HG02571 (cell line): ENCODE data around the gene FHOD3.

ENCODE experiments used
- ATAC-seq: cut with Tn5 transposase; IDR thresholded peaks from one replicate; pipeline ENCODE4 v1.9.1; 2021; ENCODE audit warnings: mild to moderate bottlenecking, moderate library complexity; ENCODE audit not compliant: unreplicated experiment

FHOD3 gene

DNA sequence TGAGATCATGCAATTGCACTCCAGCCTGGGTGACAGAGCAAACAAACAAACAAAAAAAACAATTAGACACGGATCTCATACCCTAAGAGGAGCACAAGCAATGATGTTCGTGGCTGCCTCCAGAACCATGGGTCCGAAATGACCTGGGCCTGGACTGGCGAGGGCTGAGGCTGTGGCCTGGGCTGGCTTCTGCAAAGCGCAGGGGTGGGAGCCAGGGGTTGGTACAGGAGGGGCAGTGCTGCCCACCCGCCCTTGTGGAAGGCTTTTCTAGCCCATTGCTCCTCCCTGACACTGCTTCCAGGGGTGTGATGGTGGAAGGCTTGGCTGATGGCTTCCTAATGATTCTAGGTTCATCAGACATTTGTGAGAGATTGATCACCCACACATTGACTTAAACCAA lies 167.8 kb downstream of the FHOD3 start:
- ATAC-seq = no peak

- ATAC-seq = no peak
Measured at GRCh38 chr18:36465970-36466369, 168.5 kb downstream of the FHOD3 start.

DNA sequence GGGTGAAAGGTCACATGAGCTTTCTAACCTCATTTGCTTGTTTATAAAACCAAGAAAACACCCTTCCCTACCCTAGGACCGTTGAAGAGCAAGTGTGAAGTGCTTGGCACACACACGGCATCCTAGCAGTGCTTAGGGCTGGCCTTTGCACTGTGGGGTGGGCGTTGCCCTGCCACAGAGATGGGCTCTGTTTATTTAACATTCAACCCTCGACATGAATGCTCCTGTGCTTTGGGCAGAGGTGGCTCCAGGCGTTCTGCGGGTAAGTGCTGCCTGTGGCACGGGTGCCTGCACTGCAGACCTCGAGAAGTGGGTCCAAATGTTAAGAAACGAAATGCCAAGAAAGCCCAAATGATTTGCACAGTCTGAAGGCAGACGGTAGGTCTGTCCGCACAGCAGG lies 170.1 kb downstream of the FHOD3 start:
- ATAC-seq = no peak

GRCh38 chr18:36468161-36468560 lies 170.6 kb downstream of the FHOD3 start:
- ATAC-seq = no peak

GRCh38 chr18:36469461-36469860 lies 171.9 kb downstream of the FHOD3 start:
- ATAC-seq = no peak

DNA sequence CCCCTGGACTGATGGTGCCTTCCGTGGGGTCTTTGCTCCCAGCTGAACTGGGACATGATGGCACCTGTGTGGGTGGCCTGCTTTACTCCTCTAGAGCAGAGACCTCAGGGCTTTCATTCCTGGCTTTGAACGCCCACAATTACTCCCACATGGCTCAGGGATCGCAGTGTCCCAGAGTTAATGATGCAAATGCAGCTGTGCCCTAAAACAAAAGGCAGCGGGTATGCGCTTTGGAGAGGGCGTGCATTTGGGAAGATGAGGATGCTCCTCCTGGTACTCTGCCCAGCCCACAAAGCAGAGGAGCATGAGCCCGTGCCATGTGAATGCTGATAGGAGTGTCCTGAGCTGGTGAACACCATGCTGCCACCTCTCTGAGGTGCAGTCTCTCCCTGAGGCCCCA lies 173.4 kb downstream of the FHOD3 start:
- no peak for ATAC-seq

- ATAC-seq = no peak
Measured at GRCh38 chr18:36471393-36471792, 173.9 kb downstream of the FHOD3 start.

GRCh38 chr18:36476433-36476832 lies 178.9 kb downstream of the FHOD3 start:
- ATAC-seq = no peak

DNA sequence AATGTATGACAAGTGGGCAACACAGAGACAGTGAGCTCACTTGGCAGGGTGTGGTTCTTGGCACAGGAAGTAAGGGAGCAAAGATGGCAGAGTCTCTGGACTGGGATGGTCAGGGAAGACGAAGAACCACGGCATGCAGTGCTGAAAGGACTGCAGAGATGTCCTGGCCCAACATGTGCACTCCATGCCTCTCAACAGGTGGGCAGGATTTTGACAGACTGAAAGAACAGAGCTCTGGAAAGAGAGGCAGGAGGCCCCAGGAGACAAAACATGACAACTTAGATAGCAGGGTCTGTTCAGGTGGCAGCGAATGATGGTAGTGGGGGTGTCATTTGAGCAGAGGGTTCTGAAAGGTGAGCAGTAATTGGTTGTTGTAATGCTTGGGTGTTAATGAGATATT lies 180.3 kb downstream of the FHOD3 start:
- no peak for ATAC-seq

GRCh38 chr18:36481201-36481657 lies 183.7 kb downstream of the FHOD3 start:
- no peak for ATAC-seq

DNA sequence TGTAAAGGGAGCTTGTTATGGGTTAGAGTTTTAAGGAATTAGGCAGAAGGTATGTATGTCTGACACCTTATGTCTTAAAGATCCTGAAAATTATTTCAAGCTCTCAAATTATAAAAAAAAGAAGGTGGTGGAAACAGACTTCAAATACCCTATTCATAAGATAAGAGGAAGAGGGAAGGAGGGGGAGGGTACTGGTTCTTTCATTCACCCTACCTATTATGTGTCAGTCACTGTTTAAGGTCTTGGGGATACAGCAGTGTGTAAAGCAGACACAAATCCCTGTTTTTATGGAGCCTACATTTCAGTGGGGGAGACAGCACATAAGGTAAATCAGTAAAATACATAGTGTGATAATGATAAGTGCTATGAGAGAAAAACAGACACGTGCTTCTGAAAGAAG lies 184.4 kb downstream of the FHOD3 start:
- ATAC-seq = no peak

GRCh38 chr18:36484591-36484990 lies 187.1 kb downstream of the FHOD3 start:
- no peak for ATAC-seq

GRCh38 chr18:36485772-36486171 lies 188.3 kb downstream of the FHOD3 start:
- no peak for ATAC-seq

GRCh38 chr18:36488131-36488530 lies 190.6 kb downstream of the FHOD3 start:
- ATAC-seq = no peak

DNA sequence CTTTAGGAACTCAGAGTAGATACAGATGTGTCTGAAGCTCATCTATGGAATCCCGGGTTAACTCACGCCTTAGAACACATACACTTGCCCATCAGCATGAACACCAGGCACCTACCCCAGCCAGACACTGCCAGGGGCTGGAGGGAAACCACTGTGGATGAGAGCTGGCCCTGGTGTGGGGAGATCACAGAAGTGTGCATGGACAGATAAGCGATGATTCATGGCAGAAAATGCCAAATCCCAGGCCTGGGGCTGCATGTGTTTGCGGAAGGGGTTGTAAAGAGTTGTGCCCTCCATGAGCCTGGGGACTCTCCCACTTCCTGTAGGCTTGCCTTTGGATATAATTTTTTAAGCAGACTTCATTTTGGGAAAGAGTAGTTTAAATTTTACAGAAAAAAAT lies 193.4 kb downstream of the FHOD3 start:
- ATAC-seq = no peak

DNA sequence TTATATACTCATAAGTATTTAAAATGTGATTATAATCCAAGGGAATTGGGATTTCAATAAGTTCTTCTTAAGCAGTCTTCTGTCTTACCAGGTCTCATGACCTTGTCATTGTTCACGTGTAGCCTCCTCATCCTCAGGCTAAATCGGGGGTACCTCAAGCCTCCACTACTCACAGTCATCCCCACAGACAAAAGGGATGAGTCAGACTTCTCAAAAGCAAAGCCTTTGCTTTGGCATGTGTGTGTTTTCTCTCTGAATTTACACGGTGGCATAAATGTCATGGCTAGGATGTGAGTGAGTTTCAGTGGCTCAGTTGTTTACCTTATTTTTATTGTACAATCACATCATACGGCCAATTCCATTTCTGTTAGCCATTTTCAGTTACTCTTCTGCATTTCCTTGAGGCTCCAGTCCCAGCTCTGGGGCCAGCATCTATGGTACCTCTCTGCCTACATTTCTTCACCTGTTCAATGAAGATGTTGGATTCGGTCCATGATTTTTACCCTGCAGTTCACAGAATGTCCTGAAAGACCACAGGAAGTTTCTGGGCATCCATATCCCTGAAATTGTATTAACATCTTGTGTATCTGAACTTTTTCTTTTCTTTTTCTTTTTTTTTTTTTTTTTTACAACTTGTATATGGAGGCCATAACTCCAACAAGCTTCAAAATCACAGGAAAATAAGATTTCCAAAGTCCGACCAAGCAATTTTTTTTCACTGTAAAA lies 195.3 kb downstream of the FHOD3 start:
- no peak for ATAC-seq

DNA sequence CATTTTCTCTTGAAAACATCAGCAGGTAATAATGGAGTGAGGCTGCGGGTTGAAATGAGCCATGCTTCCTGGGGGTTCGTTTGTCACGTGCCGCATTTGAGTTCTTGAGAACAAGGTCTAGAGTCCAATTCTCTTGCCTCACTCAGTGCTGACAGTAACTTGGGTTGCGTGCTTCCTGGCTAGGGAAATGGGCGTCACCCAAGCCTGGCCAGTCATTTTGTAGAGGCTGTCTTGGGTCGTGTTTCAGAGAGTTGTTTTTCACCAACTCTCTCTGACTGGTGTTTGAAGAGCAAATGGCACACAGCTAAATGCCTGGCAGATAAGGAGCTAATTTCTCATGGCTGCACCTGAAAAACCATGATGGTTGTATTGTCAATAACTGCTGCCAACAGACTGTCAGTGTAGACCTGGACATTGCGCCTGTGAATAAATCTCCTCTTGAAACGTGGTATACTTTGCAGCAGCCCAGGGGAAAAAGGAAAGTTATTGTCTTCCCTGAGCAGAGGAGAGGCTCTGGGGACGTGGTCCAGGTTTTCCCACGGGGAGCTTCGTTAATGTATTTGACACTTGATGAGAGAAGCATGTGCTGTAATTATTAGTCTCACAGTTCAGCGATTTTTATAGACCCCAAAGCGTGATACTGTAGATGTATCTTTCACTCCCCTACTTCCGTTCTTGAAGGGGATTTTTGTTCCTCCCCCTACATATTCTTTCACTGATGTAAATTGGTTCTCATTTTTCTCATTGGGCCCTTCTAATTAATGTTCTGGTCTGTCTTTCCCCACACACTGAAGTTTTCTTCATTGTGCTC lies 196.0 kb downstream of the FHOD3 start:
- no peak for ATAC-seq

DNA sequence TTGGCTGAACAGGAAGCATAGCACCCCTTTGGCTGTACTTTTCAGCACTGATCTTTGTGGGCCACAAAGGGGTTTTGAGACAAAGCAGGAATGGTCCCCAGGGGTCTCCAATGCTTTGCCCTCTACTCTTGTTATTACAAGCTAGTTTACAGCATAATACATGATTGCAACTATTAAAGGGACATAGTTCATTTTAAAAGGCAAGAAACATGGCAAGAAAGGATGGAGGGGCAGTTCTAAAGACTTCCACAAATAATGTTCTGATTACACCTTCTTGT lies 196.6 kb downstream of the FHOD3 start:
- no peak for ATAC-seq

DNA sequence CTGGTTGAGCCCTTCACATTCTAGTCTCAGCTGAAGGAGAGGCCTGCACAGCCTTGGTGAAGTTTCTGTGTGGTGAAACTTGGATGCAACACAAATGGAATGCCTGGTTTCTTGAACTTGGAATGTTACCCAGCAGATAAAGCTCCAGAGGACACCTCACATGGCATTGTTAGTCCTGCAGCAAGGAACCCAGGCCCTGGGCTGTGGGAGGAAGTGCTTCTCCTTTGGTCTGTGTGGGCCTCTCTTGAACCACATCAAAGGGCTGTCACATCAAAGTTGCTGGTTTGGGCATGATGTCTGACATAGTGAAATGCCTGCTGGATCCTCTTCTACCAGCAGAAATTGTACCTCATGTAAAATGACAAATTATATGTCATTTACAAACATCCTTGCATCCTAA lies 198.5 kb downstream of the FHOD3 start:
- ATAC-seq = no peak

DNA sequence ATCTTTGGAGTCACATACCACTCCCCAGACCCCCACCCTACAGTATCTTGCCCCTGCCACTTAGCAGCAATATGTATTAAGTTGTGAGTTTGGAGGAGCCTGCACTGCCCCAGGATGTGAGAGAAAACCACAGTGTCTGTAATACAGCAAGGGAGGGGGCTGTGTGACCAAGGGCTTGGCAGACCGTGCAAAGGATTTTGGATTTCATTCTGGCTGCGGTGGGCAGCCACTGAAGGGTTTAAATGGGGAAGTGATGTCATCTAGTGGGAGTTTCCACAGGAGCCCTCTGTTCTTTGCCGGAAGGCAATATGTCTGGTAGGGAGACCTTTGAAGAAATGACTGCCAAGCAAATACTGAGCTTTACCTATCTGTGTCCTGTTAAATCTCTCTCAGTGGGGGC lies 202.4 kb downstream of the FHOD3 start:
- ATAC-seq = no peak

DNA sequence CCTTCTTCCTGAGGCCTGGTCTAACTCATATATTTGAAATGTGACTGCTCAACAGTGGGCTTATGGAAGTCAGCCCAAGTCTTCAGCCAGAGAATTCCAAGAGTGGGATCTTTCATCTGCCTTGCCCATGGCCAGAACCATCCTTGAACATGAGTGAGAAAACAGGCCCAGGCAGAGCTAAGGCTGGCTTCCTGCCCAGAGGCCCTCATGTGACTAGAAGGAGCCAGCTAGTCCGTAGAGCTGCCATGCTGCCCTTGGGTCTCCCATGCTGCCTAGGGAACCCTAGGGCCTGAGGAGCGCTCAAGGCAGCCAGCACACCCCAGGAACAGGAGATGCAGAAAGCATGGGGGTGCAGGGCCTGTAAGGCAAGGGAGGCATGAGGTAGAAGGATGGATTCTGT lies 203.6 kb downstream of the FHOD3 start:
- no peak for ATAC-seq

GRCh38 chr18:36503477-36503876 lies 206.0 kb downstream of the FHOD3 start:
- ATAC-seq = no peak

GRCh38 chr18:36504928-36505327 lies 207.4 kb downstream of the FHOD3 start:
- ATAC-seq = no peak
